GM12891 (cell line): Measurements from ENCODE around the gene ZNF420.

Source experiments
- POLR2A ChIP-seq: IDR thresholded peaks from 2 replicates; pipeline ENCODE4 v1.6.1; 2011; ENCODE audit warnings: low read depth, low read length, control low read depth
- POLR2AphosphoS5 ChIP-seq: IDR thresholded peaks from 2 replicates; pipeline ENCODE4 v1.6.1; 2011; ENCODE audit warnings: low read depth, low read length, control low read depth
- POU2F2 ChIP-seq: IDR thresholded peaks from 2 replicates; pipeline ENCODE4 v1.6.1; 2011; ENCODE audit warnings: low read depth, mild to moderate bottlenecking, control low read depth, low read length, moderate library complexity

- TF ChIP-seq POLR2A: no peak
- no peak; the same call in 1 of the 2 replicates for TF ChIP-seq POLR2AphosphoS5
- no peak for TF ChIP-seq POU2F2
Observed at GRCh38 chr19:37077501-37077933, 716 bp upstream of the ZNF420 start.
